H9 (cell line): ENCODE data around the gene ALDH1L1. TPM values are rescaled to one million over a fixed set of nuclear protein-coding genes. Genes with fewer than 3 reads are reported as not detected.

Experiments used
- DNase-seq: peaks from one replicate; pipeline ENCODE4 v3.0.0-alpha.2; 2017
- H2AFZ ChIP-seq: one replicate; pipeline ENCODE4 v1.6.1; 2013; ENCODE audit warnings: mild to moderate bottlenecking, low read length, control low read depth, moderate library complexity
- H2AK5ac ChIP-seq: 2 replicates; pipeline ENCODE4 v1.6.1; 2013; ENCODE audit warnings: low read length, control low read depth, mixed read lengths; ENCODE audit not compliant: insufficient read length
- H2BK120ac ChIP-seq: one replicate; pipeline ENCODE4 v1.6.1; 2013; ENCODE audit warnings: low read depth, mild to moderate bottlenecking, low read length, control low read depth, inconsistent platforms; ENCODE audit not compliant: poor library complexity, severe bottlenecking
- H2BK12ac ChIP-seq: 2 replicates; pipeline ENCODE4 v1.6.1; 2013; ENCODE audit warnings: low read length, control low read depth, mixed read lengths, low read depth; ENCODE audit not compliant: insufficient read length
- H2BK15ac ChIP-seq: 2 replicates; pipeline ENCODE4 v1.6.1; 2013; ENCODE audit warnings: low read depth, low read length, control low read depth
- H2BK20ac ChIP-seq: one replicate; pipeline ENCODE4 v1.6.1; 2013; ENCODE audit warnings: low read depth, mild to moderate bottlenecking, low read length, control low read depth, inconsistent platforms; ENCODE audit not compliant: poor library complexity, severe bottlenecking
- H2BK5ac ChIP-seq: 2 replicates; pipeline ENCODE4 v1.6.1; 2013; ENCODE audit warnings: low read length, control low read depth, mixed read lengths; ENCODE audit not compliant: insufficient read length
- H3K14ac ChIP-seq: 2 replicates; pipeline ENCODE4 v1.6.1; 2013; ENCODE audit warnings: low read length, control low read depth; ENCODE audit not compliant: insufficient read depth
- H3K18ac ChIP-seq: 2 replicates; pipeline ENCODE4 v1.6.1; 2013; ENCODE audit warnings: low read depth, mild to moderate bottlenecking, mixed read lengths, low read length, control low read depth; ENCODE audit not compliant: insufficient read length
- H3K23ac ChIP-seq: 2 replicates; pipeline ENCODE4 v1.6.1; 2013; ENCODE audit warnings: low read length, control low read depth, mixed read lengths, low read depth; ENCODE audit not compliant: insufficient read length
- H3K23me2 ChIP-seq: 2 replicates; pipeline ENCODE4 v1.6.1; 2013; ENCODE audit warnings: low read depth, mild to moderate bottlenecking, mixed read lengths, low read length, control low read depth; ENCODE audit not compliant: insufficient read length, poor library complexity, severe bottlenecking
- H3K27ac ChIP-seq: 2 replicates; pipeline ENCODE4 v1.5.1; 2013; ENCODE audit warnings: low read length, control low read depth, mixed read lengths, low read depth; ENCODE audit not compliant: insufficient read length
- H3K27me3 ChIP-seq: 2 replicates; pipeline ENCODE4 v1.6.1; 2013; ENCODE audit warnings: low read length, control low read depth, inconsistent platforms; ENCODE audit not compliant: insufficient read depth
- H3K4ac ChIP-seq: 2 replicates; pipeline ENCODE4 v1.6.1; 2013; ENCODE audit warnings: low read depth, mild to moderate bottlenecking, control low read depth, inconsistent platforms, low read length, moderate library complexity
- H3K4me1 ChIP-seq: 2 replicates; pipeline ENCODE4 v1.6.1; 2013; ENCODE audit warnings: low read length, control low read depth, inconsistent platforms; ENCODE audit not compliant: insufficient read depth
- H3K4me2 ChIP-seq: 2 replicates; pipeline ENCODE4 v1.6.1; 2013; ENCODE audit warnings: low read length, control low read depth, mixed read lengths; ENCODE audit not compliant: insufficient read length, insufficient read depth
- H3K56ac ChIP-seq: 2 replicates; pipeline ENCODE4 v1.6.1; 2013; ENCODE audit warnings: low read depth, mild to moderate bottlenecking, mixed read lengths, low read length, control low read depth; ENCODE audit not compliant: insufficient read length
- H3K79me1 ChIP-seq: 2 replicates; pipeline ENCODE4 v1.6.1; 2013; ENCODE audit warnings: low read depth, mild to moderate bottlenecking, moderate library complexity, low read length, control low read depth, inconsistent platforms; ENCODE audit not compliant: insufficient read depth, poor library complexity, severe bottlenecking
- H3K79me2 ChIP-seq: 2 replicates; pipeline ENCODE4 v1.6.1; 2013; ENCODE audit warnings: low read length, control low read depth, inconsistent platforms; ENCODE audit not compliant: insufficient read depth
- H3K9ac ChIP-seq: 2 replicates; pipeline ENCODE4 v1.6.1; 2013; ENCODE audit warnings: low read length, control low read depth, mixed read lengths; ENCODE audit not compliant: insufficient read length; ENCODE audit errors: extremely low read depth
- H3K9me3 ChIP-seq: one replicate; pipeline ENCODE4 v1.6.1; 2013; ENCODE audit warnings: low read depth, low read length, inconsistent platforms; ENCODE audit not compliant: control insufficient read depth
- H3T11ph ChIP-seq: one replicate; pipeline ENCODE4 v1.6.1; 2013; ENCODE audit warnings: mild to moderate bottlenecking, low read length, control low read depth, inconsistent platforms
- H4K20me1 ChIP-seq: one replicate; pipeline ENCODE4 v1.6.1; 2013; ENCODE audit not compliant: control insufficient read depth, insufficient read length, insufficient read depth
- H4K5ac ChIP-seq: 2 replicates; pipeline ENCODE4 v1.6.1; 2013; ENCODE audit warnings: low read depth, mild to moderate bottlenecking, mixed read lengths, low read length, control low read depth; ENCODE audit not compliant: insufficient read length
- H4K8ac ChIP-seq: replicated peaks from 2 replicates; pipeline ENCODE4 v1.6.1; 2013; ENCODE audit warnings: low read length, control low read depth, mixed read lengths, low read depth; ENCODE audit not compliant: insufficient read length
- H4K91ac ChIP-seq: 2 replicates; pipeline ENCODE4 v1.6.1; 2013; ENCODE audit warnings: low read depth, mild to moderate bottlenecking, moderate library complexity, mixed read lengths, low read length, control low read depth; ENCODE audit not compliant: insufficient read length
- H3K27ac Mint-ChIP-seq, 3 experiments: 2 replicates in 2 of 3; 3 replicates in 1 of 3; pipeline ENCODE4 v1.8.0; 2020 to 2021; ENCODE audit warnings: mixed read lengths in 3 of 3, mild to moderate bottlenecking in 1 of 3, moderate library complexity in 1 of 3
- H3K27me3 Mint-ChIP-seq: 2 replicates; pipeline ENCODE4 v1.8.0; 2021; ENCODE audit warnings: low read depth, mild to moderate bottlenecking, moderate library complexity, mixed read lengths
- H3K36me3 Mint-ChIP-seq, 3 experiments: 2 replicates in 2 of 3; 3 replicates in 1 of 3; pipeline ENCODE4 v1.8.0; 2020 to 2021; ENCODE audit warnings: low read depth in 3 of 3, mixed read lengths in 3 of 3; ENCODE audit not compliant: insufficient read depth in 1 of 3
- H3K4me1 Mint-ChIP-seq, 2 experiments: 2 replicates each; pipeline ENCODE4 v1.8.0; 2020; ENCODE audit warnings: mixed read lengths in 2 of 2
- H3K4me3 Mint-ChIP-seq, 2 experiments: 2 replicates in 1 of 2; 3 replicates in 1 of 2; pipeline ENCODE4 v1.8.0; 2020 to 2021; ENCODE audit warnings: mild to moderate bottlenecking in 2 of 2, mixed read lengths in 2 of 2, moderate library complexity in 1 of 2
- H3K9me3 Mint-ChIP-seq, 2 experiments: 2 replicates in 1 of 2; 3 replicates in 1 of 2; pipeline ENCODE4 v1.8.0; 2020; ENCODE audit warnings: mild to moderate bottlenecking in 2 of 2, mixed read lengths in 2 of 2, moderate library complexity in 1 of 2
- CTCF ChIP-seq: fragments of 200-600 bp; sonication (generic); conservative IDR thresholded peaks from 3 replicates; pipeline ENCODE4 v1.8.0; 2021; ENCODE audit warnings: antibody characterized with exemption, mild to moderate bottlenecking
- WGBS: extraction: QIAGEN DNeasy Blood & Tissue Kit; methylation state at CpG from one replicate; pipeline ENCODE4 v1.1.7; 2013; ENCODE audit warnings: missing lambda C conversion rate, low lambda C conversion rate, mixed read lengths; ENCODE audit not compliant: insufficient read length; ENCODE audit errors: extremely low coverage; 5-methylcytosine and 5-hydroxymethylcytosine counted together
- total RNA-seq: library from RNA; stranded (reverse); gene quantifications from 2 replicates; pipeline ENCODE4 v1.2.1, GENCODE V29; 2021

ALDH1L1 gene
- total RNA-seq, 1 experiment from 2014 or later, result 0.90 TPM

GRCh38 chr3:126106336-126107202 lies 73.8 kb downstream of the ALDH1L1 start:
- Histone ChIP-seq H2AFZ (no peak overlapping the region), H3K4me1 (no peaks in the 10 kb centered on the region), H2BK15ac (no peak overlapping the region), H3K23ac (no peak overlapping the region), H3K14ac (no peak overlapping the region), H3K9ac (no peak overlapping the region), H2BK12ac (no peak overlapping the region), H2BK20ac (no peak overlapping the region), H4K5ac (no peak overlapping the region), H3K23me2 (no peaks in the 10 kb centered on the region), H3K27me3 (no peaks in the 10 kb centered on the region), H3K9me3 (no peaks in the 10 kb centered on the region), H3K27ac (no peak overlapping the region), H3T11ph (no peak overlapping the region), H2BK5ac (no peak overlapping the region), H3K18ac (no peak overlapping the region), H4K8ac (no peak overlapping the region), H3K79me1 (no peaks in the 10 kb centered on the region), H4K20me1 (no peaks in the 10 kb centered on the region), H3K4ac (no peak overlapping the region), H3K4me2 (no peak overlapping the region), H4K91ac (no peak overlapping the region), H2AK5ac (no peak overlapping the region), H3K79me2 (no peaks in the 10 kb centered on the region), H3K56ac (no peak overlapping the region), H2BK120ac (no peak overlapping the region)
- 0 out of 4 replicates have a peak, but pooled peaks cover 0 to 3% of the 10 kb centered on the region in 2 experiments for H3K4me1 Mint-ChIP-seq
- no CpG with 5 or more reads among the region's 21 CpGs for WGBS
- no peaks in the 10 kb centered on the region; a peak in 1 of 5 replicates for H3K9me3 Mint-ChIP-seq
- H3K4me3 Mint-ChIP-seq, result no peak overlapping the region
- TF ChIP-seq CTCF, result no peak
- H3K27ac Mint-ChIP-seq, result no peak overlapping the region
- no peaks in the 10 kb centered on the region; the same call in 1 of the 2 replicates for H3K27me3 Mint-ChIP-seq
- H3K36me3 Mint-ChIP-seq, result no peaks in the 10 kb centered on the region
- no peak for DNase-seq
